ENCODE measurements around the gene ICE1.

The ICE1 gene

GRCh38 chr5:5437227-5438172, 15.0 kb downstream of the ICE1 start:
- Histone ChIP-seq H3K27ac (ENCODE audit: low read length, poor library complexity, severe bottlenecking) (no peak overlapping the region), H4K8ac (ENCODE audit: low read length) (no peak overlapping the region), H3K4me1 (ENCODE audit: control insufficient read depth, insufficient read depth, low read depth, low read length) (no peaks in the 10 kb centered on the region), H2BK15ac (ENCODE audit: low read depth, poor library complexity, severe bottlenecking) (no peak overlapping the region), H3K4me2 (ENCODE audit: low read length, poor library complexity, severe bottlenecking) (no peak overlapping the region), H2AFZ (ENCODE audit: low read depth, low read length) (no peak overlapping the region), H3K4ac (ENCODE audit: low read depth in 1 of 2, low read length in 2 of 2) (no peak overlapping the region), H3K9ac (ENCODE audit: low read length) (no peak overlapping the region), H2BK5ac (ENCODE audit: low read depth, low read length, poor library complexity, severe bottlenecking) (no peak overlapping the region), H2BK120ac (ENCODE audit: low read depth, low read length) (no peak overlapping the region), H3K23ac (ENCODE audit: low read length in 2 of 2) (no peak overlapping the region), H3K14ac (ENCODE audit: low read length in 2 of 2) (no peak overlapping the region), H3K9me3 (ENCODE audit: control insufficient read depth, low read length) (no peaks in the 10 kb centered on the region), H3K27me3 (ENCODE audit: control insufficient read depth in 1 of 2, insufficient read depth in 1 of 2, low read length in 2 of 2) (no peaks in the 10 kb centered on the region), H3K4me3 (ENCODE audit: insufficient read depth in 1 of 2, low read depth in 1 of 2, low read length in 2 of 2) (no peak overlapping the region), H2AK5ac (ENCODE audit: low read length, severe bottlenecking) (no peak overlapping the region), H4K91ac (ENCODE audit: low read length) (no peak overlapping the region), H3K79me1 (replicated peaks; ENCODE audit: low read length, poor library complexity, severe bottlenecking) (peaks cover 8% of the 10 kb centered on the region), H3K36me3 (ENCODE audit: control insufficient read depth in 1 of 2, insufficient read depth in 2 of 2, low read depth in 1 of 2, low read length in 2 of 2) (peaks cover 0 to 49% of the 10 kb centered on the region in 2 experiments), H2BK12ac (ENCODE audit: low read length in 2 of 2) (no peak overlapping the region), H3K18ac (ENCODE audit: low read depth in 1 of 2, low read length in 2 of 2) (no peak overlapping the region)
- no peak for DNase-seq
- 98% methylated on average over 10 of the region's 11 CpGs for WGBS

GRCh38 chr5:5451863-5452262, 29.4 kb downstream of the ICE1 start:
- H2BK15ac ChIP-seq (ENCODE audit: low read depth, poor library complexity, severe bottlenecking): no peak overlapping the region
- H3K23ac ChIP-seq (ENCODE audit: low read length in 2 of 2): no peak overlapping the region
- H3K27ac ChIP-seq (ENCODE audit: low read length, poor library complexity, severe bottlenecking): no peak overlapping the region
- no peak overlapping the region for H4K91ac ChIP-seq (ENCODE audit: low read length)
- DNase-seq: no peak
- no peak overlapping the region for H3K9ac ChIP-seq (ENCODE audit: low read length)
- H2AK5ac ChIP-seq (ENCODE audit: low read length, severe bottlenecking): no peak overlapping the region
- H4K8ac ChIP-seq (ENCODE audit: low read length): no peak overlapping the region
- H3K4me1 ChIP-seq (ENCODE audit: control insufficient read depth, insufficient read depth, low read depth, low read length): no peaks in the 10 kb centered on the region
- no peaks in the 10 kb centered on the region for H3K9me3 ChIP-seq (ENCODE audit: control insufficient read depth, low read length)
- 100% methylated on average over 1 of the region's 1 CpG for WGBS
- no peak overlapping the region for H3K18ac ChIP-seq (ENCODE audit: low read depth in 1 of 2, low read length in 2 of 2)
- H3K14ac ChIP-seq (ENCODE audit: low read length in 2 of 2): no peak overlapping the region
- no peak overlapping the region for H3K4ac ChIP-seq (ENCODE audit: low read depth in 1 of 2, low read length in 2 of 2)
- H2BK120ac ChIP-seq (ENCODE audit: low read depth, low read length): no peak overlapping the region
- no peak overlapping the region for H3K4me2 ChIP-seq (ENCODE audit: low read length, poor library complexity, severe bottlenecking)
- no peak overlapping the region for H3K4me3 ChIP-seq (ENCODE audit: insufficient read depth in 1 of 2, low read depth in 1 of 2, low read length in 2 of 2)
- no peak overlapping the region for H2BK5ac ChIP-seq (ENCODE audit: low read depth, low read length, poor library complexity, severe bottlenecking)
- no peak overlapping the region for H2AFZ ChIP-seq (ENCODE audit: low read depth, low read length)
- H3K27me3 ChIP-seq (ENCODE audit: control insufficient read depth in 1 of 2, insufficient read depth in 1 of 2, low read length in 2 of 2): no peaks in the 10 kb centered on the region
- no peak overlapping the region for H2BK12ac ChIP-seq (ENCODE audit: low read length in 2 of 2)
- H3K79me1 ChIP-seq (replicated peaks; ENCODE audit: low read length, poor library complexity, severe bottlenecking): peaks cover 18% of the 10 kb centered on the region
- peaks cover 6 to 98% of the 10 kb centered on the region in 2 experiments for H3K36me3 ChIP-seq (ENCODE audit: control insufficient read depth in 1 of 2, insufficient read depth in 2 of 2, low read depth in 1 of 2, low read length in 2 of 2)

GRCh38 chr5:5453131-5453530, 30.7 kb downstream of the ICE1 start:
- Histone ChIP-seq H3K4ac (ENCODE audit: low read depth in 1 of 2, low read length in 2 of 2) (no peak overlapping the region), H3K4me3 (ENCODE audit: insufficient read depth in 1 of 2, low read depth in 1 of 2, low read length in 2 of 2) (no peak overlapping the region), H3K36me3 (ENCODE audit: control insufficient read depth in 1 of 2, insufficient read depth in 2 of 2, low read depth in 1 of 2, low read length in 2 of 2) (peaks cover 13 to 98% of the 10 kb centered on the region in 2 experiments), H3K4me2 (ENCODE audit: low read length, poor library complexity, severe bottlenecking) (no peak overlapping the region), H3K9me3 (ENCODE audit: control insufficient read depth, low read length) (no peaks in the 10 kb centered on the region), H3K4me1 (ENCODE audit: control insufficient read depth, insufficient read depth, low read depth, low read length) (no peaks in the 10 kb centered on the region), H2BK5ac (ENCODE audit: low read depth, low read length, poor library complexity, severe bottlenecking) (no peak overlapping the region), H2BK12ac (ENCODE audit: low read length in 2 of 2) (no peak overlapping the region), H4K91ac (ENCODE audit: low read length) (no peak overlapping the region), H2BK120ac (ENCODE audit: low read depth, low read length) (no peak overlapping the region), H3K14ac (ENCODE audit: low read length in 2 of 2) (no peak overlapping the region), H3K79me1 (replicated peaks; ENCODE audit: low read length, poor library complexity, severe bottlenecking) (peaks cover 16% of the 10 kb centered on the region), H2AK5ac (ENCODE audit: low read length, severe bottlenecking) (no peak overlapping the region), H2AFZ (ENCODE audit: low read depth, low read length) (no peak overlapping the region), H3K9ac (ENCODE audit: low read length) (no peak overlapping the region), H2BK15ac (ENCODE audit: low read depth, poor library complexity, severe bottlenecking) (no peak overlapping the region), H3K27me3 (ENCODE audit: control insufficient read depth in 1 of 2, insufficient read depth in 1 of 2, low read length in 2 of 2) (no peaks in the 10 kb centered on the region), H4K8ac (ENCODE audit: low read length) (no peak overlapping the region), H3K18ac (ENCODE audit: low read depth in 1 of 2, low read length in 2 of 2) (no peak overlapping the region), H3K27ac (ENCODE audit: low read length, poor library complexity, severe bottlenecking) (no peak overlapping the region), H3K23ac (ENCODE audit: low read length in 2 of 2) (no peak overlapping the region)
- 96% methylated on average over 3 of the region's 3 CpGs for WGBS
- DNase-seq: no peak

GRCh38 chr5:5454391-5454790, 31.9 kb downstream of the ICE1 start:
- no peak overlapping the region for H2AFZ ChIP-seq (ENCODE audit: low read depth, low read length)
- no peak overlapping the region for H2BK15ac ChIP-seq (ENCODE audit: low read depth, poor library complexity, severe bottlenecking)
- H3K14ac ChIP-seq (ENCODE audit: low read length in 2 of 2): no peak overlapping the region
- H4K91ac ChIP-seq (ENCODE audit: low read length): no peak overlapping the region
- no peaks in the 10 kb centered on the region for H3K9me3 ChIP-seq (ENCODE audit: control insufficient read depth, low read length)
- no peak overlapping the region for H3K27ac ChIP-seq (ENCODE audit: low read length, poor library complexity, severe bottlenecking)
- no peak overlapping the region for H2BK5ac ChIP-seq (ENCODE audit: low read depth, low read length, poor library complexity, severe bottlenecking)
- H3K4ac ChIP-seq (ENCODE audit: low read depth in 1 of 2, low read length in 2 of 2): no peak overlapping the region
- H4K8ac ChIP-seq (ENCODE audit: low read length): no peak overlapping the region
- DNase-seq: no peak
- peaks cover 20% of the 10 kb centered on the region for H3K79me1 ChIP-seq (replicated peaks; ENCODE audit: low read length, poor library complexity, severe bottlenecking)
- WGBS: 97% methylated on average over 2 of the region's 5 CpGs
- H2BK12ac ChIP-seq (ENCODE audit: low read length in 2 of 2): no peak overlapping the region
- no peak overlapping the region for H3K4me3 ChIP-seq (ENCODE audit: insufficient read depth in 1 of 2, low read depth in 1 of 2, low read length in 2 of 2)
- H3K4me2 ChIP-seq (ENCODE audit: low read length, poor library complexity, severe bottlenecking): no peak overlapping the region
- no peaks in the 10 kb centered on the region for H3K4me1 ChIP-seq (ENCODE audit: control insufficient read depth, insufficient read depth, low read depth, low read length)
- no peak overlapping the region for H3K18ac ChIP-seq (ENCODE audit: low read depth in 1 of 2, low read length in 2 of 2)
- no peak overlapping the region for H2AK5ac ChIP-seq (ENCODE audit: low read length, severe bottlenecking)
- H2BK120ac ChIP-seq (ENCODE audit: low read depth, low read length): no peak overlapping the region
- no peak overlapping the region for H3K23ac ChIP-seq (ENCODE audit: low read length in 2 of 2)
- H3K9ac ChIP-seq (ENCODE audit: low read length): no peak overlapping the region
- no peaks in the 10 kb centered on the region for H3K27me3 ChIP-seq (ENCODE audit: control insufficient read depth in 1 of 2, insufficient read depth in 1 of 2, low read length in 2 of 2)
- peaks cover 21 to 96% of the 10 kb centered on the region in 2 experiments for H3K36me3 ChIP-seq (ENCODE audit: control insufficient read depth in 1 of 2, insufficient read depth in 2 of 2, low read depth in 1 of 2, low read length in 2 of 2)
